Activated gamma-delta T cell (primary cell): ENCODE data around the gene TGFBI.

Experiments
- DNase-seq: peaks from one replicate; lab custom pipeline; 2025; lab: John Stamatoyannopoulos, UW

Gene TGFBI

GRCh38 chr5:136087961-136088871 lies 59.4 kb downstream of the TGFBI start:
- no peak for DNase-seq

GRCh38 chr5:136089791-136090190 lies 61.0 kb downstream of the TGFBI start:
- DNase-seq = no peak

GRCh38 chr5:136090319-136090718 lies 61.5 kb downstream of the TGFBI start:
- DNase-seq = no peak

- DNase-seq = no peak
Measured at GRCh38 chr5:136094189-136094912, 65.6 kb downstream of the TGFBI start.

GRCh38 chr5:136094913-136095641 lies 66.3 kb downstream of the TGFBI start:
- no peak for DNase-seq

GRCh38 chr5:136098176-136098575 lies 69.4 kb downstream of the TGFBI start:
- no peak for DNase-seq

- DNase-seq = no peak
Measured at GRCh38 chr5:136099870-136100269, 71.1 kb downstream of the TGFBI start.

GRCh38 chr5:136101884-136102283 lies 73.1 kb downstream of the TGFBI start:
- DNase-seq = no peak

- no peak for DNase-seq
Measured at GRCh38 chr5:136103118-136103517, 74.3 kb downstream of the TGFBI start.

GRCh38 chr5:136104306-136104965 lies 75.6 kb downstream of the TGFBI start:
- DNase-seq = no peak

GRCh38 chr5:136106351-136107031 lies 77.7 kb downstream of the TGFBI start:
- no peak for DNase-seq

- no peak for DNase-seq
Measured at GRCh38 chr5:136108180-136108611, 79.4 kb downstream of the TGFBI start.

GRCh38 chr5:136108766-136109165 lies 80.0 kb downstream of the TGFBI start:
- no peak for DNase-seq

- DNase-seq = no peak
Measured at GRCh38 chr5:136109453-136110135, 80.8 kb downstream of the TGFBI start.
